GM21786 (cell line): ENCODE measurements around the gene XKR3.
A peak's percentile ranks its signal among the peaks of the same experiment; 100 is the strongest.
"Not testable (repeated sequence)": the region's sequence is repeated elsewhere in the genome, so short reads cannot be mapped to it uniquely, and the experiment has no call there.

Source experiments
- ATAC-seq: cut with Tn5 transposase; IDR thresholded peaks from one replicate; pipeline ENCODE4 v1.9.1; 2021; ENCODE audit not compliant: unreplicated experiment

XKR3 gene

GRCh38 chr22:16824716-16825687 is at the start of gene XKR3:
TSS of gene XKR3 (minus strand) at chr22:16825411. CDS start at chr22:16808073, 17,338 bp downstream.
- peak; percentile 52 for ATAC-seq

- ATAC-seq, result not testable (repeated sequence)
Observed at GRCh38 chr22:16869640-16870039, 44.4 kb upstream of the XKR3 start.

GRCh38 chr22:16866167-16866566 is 41.0 kb upstream of the XKR3 start:
- no peak for ATAC-seq

- not testable (repeated sequence) for ATAC-seq
Observed at GRCh38 chr22:16856851-16857250, 31.6 kb upstream of the XKR3 start.

GRCh38 chr22:16854631-16855030 is 29.4 kb upstream of the XKR3 start:
- ATAC-seq, result no peak

- not testable (repeated sequence) for ATAC-seq
Observed at GRCh38 chr22:16851268-16851996, 26.2 kb upstream of the XKR3 start.

GRCh38 chr22:16847271-16847670 is 22.1 kb upstream of the XKR3 start:
- ATAC-seq, result no peak

- ATAC-seq, result no peak
Observed at GRCh38 chr22:16845881-16846280, 20.7 kb upstream of the XKR3 start.

- no peak for ATAC-seq
Observed at GRCh38 chr22:16845465-16845864, 20.3 kb upstream of the XKR3 start.

- no peak for ATAC-seq
Observed at GRCh38 chr22:16844529-16844928, 19.3 kb upstream of the XKR3 start.

- ATAC-seq, result no peak
Observed at GRCh38 chr22:16838073-16838472, 12.9 kb upstream of the XKR3 start.

- ATAC-seq, result no peak
Observed at GRCh38 chr22:16834971-16835370, 9.8 kb upstream of the XKR3 start.

GRCh38 chr22:16831257-16831656 is 6.0 kb upstream of the XKR3 start:
- no peak for ATAC-seq

GRCh38 chr22:16829985-16830384 is 4.8 kb upstream of the XKR3 start:
- ATAC-seq, result no peak

- ATAC-seq, result no peak
Observed at GRCh38 chr22:16828876-16829275, 3.7 kb upstream of the XKR3 start.

- no peak for ATAC-seq
Observed at GRCh38 chr22:16827506-16827905, 2.3 kb upstream of the XKR3 start.

- ATAC-seq, result no peak
Observed at GRCh38 chr22:16819249-16819648, 6.0 kb downstream of the XKR3 start.

- ATAC-seq, result no peak
Observed at GRCh38 chr22:16818538-16818937, 6.7 kb downstream of the XKR3 start.

GRCh38 chr22:16815073-16815472 is 10.1 kb downstream of the XKR3 start:
- ATAC-seq, result no peak

- ATAC-seq, result no peak
Observed at GRCh38 chr22:16810188-16810802, 14.9 kb downstream of the XKR3 start.

GRCh38 chr22:16808744-16809143 is 16.5 kb downstream of the XKR3 start:
- no peak for ATAC-seq
